ENCODE data around the gene PKP1. TPM values are rescaled to one million over a fixed set of nuclear protein-coding genes. Genes with fewer than 3 reads are reported as not detected.

The PKP1 gene
- polyA plus RNA-seq, 12 donors = 3.8 to 125 (median 6.6) TPM; not detected in 1

DNA sequence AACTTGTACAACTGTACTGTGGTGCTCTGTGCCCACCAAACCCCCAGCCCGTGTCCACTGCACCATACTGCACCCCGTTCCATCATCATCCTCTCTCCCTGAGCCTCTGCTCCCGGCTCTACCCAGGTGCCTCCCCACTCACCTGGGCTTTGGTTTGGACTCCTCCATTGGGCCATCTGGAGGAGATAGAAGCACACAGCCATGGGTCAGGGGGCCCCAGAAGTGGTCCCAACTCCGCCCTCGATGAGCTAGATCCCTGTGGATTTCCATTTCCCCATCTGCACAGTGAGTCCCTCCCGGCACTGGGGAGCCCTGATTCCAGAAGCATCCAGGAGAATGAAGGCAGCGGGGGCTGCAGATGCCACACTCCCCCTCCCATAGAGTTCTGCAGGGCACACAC is 83.4 kb downstream of the PKP1 start:
- no peak for DNase-seq

DNA sequence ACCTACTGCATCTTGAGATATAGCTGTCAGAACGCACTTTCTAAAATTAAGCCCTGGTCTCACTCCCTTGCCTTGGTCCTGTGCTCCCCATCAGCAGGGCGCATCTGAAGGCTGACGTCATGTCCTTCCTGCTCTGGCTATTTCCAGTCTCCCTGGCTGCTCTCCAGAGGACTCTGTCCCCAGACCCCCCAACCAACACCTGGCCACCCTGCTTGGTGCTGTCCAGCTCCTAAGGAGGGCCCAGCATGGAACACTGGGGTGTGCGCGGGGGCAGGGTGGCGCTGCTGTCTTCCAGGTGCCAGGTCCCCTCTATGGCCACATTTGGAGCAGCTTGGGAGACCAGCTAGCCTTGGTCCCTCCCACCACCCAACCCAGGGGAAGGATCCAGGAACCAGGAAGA is 85.9 kb downstream of the PKP1 start:
- no peak for DNase-seq

DNA sequence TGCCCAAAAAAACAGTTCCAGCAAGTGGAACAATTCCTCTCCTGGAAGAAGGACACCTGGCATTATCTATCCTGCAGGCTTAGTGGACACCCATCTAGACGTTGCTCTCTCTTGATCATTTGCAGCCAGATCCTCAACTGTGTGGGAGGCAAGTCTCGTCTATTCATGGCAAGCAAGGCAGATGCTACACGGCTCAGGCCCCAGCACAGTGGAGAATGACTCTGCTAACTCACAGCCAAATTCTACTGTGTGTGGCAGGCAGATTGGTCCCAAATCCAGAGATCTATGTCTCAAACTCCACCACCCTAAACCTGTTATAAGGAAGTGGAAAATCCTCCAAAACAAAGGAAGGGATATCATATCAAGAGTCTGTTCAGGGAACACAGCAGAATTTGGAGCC is 87.2 kb downstream of the PKP1 start:
- DNase-seq = no peak

DNA sequence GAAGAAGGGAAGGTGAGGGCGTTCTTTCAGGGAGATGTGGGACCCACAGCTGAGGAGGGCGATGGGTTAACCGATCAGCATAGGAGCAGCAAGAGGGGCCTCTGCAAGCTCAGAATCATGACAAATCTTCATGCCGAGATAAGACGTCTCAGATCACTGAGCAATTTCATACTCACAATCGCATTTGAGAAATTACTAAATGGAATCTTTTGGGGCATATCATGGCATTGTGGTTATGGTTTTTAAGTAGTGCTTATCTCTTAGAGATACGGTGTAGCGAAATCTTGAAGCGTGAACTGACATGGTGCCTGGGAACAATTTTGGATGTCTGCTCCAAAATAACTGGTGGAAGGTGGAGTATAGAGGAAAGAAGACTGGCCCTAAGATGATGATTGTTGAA is 88.0 kb downstream of the PKP1 start:
- no peak for DNase-seq

DNA sequence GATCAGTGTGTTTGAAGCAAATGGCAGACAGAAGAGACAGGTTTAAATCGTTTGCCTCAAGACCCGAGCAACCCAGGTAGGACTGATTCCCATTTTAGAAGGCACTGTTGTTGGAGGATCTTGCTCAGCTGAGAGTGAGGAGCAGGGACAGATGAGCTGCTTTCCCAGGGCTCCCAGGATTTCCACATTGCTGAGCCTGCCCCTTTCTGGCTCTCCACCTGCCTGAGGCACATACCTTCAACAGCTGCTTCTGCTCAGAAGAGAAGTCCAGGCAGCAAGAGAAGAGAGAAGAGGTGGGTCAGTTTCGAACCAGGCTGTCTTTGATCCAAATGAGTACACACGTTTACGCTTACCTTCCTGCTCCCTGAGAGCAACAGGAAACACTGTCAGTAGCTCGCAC is 88.5 kb downstream of the PKP1 start:
- no peak for DNase-seq

DNA sequence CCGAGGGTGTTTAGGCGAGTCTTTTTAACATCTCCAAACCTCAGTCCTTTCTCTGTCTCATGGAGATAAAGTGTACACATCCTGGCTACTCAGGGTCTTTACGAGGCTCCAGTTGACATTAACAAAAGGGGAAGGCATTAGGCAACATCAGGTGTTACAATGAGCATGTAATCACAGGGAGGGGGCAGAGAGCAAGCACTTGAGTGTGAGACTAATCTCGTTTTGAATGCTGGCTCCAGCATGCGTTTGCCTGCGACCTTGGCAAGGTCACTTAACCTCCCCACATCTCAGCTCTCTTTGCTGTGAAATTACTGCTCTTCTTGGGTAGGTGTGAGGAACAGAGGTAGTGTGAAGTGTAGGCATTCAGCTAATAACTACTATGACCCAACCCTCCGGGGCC is 91.1 kb downstream of the PKP1 start:
- no peak for DNase-seq

DNA sequence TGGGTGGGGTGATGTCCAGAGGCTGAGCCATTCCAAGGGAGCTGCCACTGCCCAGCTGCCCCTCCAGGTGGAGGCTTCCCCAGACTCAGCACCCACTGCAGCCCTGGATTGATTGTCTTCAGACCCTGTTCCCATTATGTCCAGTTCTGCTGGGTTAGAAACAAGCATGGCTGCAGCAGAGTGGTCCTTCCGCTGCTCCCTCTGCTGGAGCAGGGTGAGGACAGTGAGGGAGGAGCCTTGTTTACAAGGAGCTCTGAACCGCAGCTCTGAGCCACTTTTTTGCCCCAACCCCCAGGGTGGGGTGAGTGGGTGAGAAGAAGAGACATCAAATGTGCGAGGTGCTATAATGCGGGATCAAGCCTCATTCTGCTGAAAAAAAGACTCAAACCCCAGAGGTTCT is 91.9 kb downstream of the PKP1 start:
- no peak for DNase-seq

DNA sequence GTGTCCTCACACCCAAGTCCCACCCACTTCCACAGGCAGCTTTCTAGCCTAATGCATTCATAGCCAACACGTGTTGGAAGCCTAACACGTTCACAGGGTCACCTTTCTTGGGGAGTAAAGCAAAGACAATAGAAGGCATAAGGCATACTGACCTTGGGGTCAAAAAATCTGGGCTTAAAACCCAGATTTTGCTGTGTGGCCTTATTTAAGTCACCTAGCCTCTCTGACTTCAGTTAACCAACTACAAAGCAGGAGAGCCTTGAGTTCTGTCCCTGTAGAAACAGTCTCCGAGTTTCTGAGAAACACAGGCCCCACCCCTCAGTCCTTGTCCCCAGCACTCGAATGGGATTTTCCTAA is 92.8 kb downstream of the PKP1 start:
- no peak for DNase-seq

DNA sequence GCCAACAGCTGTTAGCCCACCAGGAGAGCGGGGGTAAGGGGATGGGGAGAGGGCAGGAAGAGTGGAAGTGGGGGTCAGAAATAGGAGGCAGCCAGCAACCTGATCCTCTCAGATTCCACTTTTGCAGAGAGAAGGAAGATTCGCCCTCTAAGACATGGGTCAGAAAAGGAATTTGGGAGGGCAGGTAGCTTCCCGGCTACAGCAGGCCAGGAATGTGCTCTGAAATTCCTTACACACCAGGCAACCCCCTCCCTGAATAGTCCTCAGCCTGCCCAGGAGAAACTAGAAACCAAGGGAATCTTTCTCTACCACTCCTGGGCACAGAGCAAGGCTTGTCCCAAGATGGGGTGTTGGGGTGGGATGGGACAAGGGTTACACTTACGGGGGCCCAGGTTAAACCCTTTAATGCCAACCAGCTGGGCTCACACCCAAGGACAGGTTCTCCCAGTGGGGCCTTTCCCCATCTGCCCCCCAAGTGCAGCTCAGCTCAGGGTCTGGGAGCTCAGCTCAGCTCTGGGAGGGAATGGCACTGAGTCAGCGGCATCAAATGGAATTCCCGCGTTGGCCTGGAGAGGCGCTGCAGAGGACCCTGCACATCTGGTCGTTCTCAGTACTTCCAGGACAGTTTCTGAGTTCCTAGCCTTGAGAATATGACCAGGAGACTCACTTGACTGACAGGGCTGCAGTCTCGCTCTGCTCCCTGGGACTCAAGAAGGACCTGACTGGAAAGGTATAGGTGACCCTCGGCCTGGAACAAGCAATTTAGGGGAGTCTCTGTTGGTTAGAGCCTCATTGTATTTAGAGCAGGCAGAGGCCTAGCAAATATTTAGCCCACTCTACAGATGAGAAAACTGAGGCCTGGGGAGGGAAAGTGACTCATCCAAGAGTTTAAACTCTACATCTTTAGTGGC is 93.4 kb downstream of the PKP1 start:
- DNase-seq = peak; percentile 30

DNA sequence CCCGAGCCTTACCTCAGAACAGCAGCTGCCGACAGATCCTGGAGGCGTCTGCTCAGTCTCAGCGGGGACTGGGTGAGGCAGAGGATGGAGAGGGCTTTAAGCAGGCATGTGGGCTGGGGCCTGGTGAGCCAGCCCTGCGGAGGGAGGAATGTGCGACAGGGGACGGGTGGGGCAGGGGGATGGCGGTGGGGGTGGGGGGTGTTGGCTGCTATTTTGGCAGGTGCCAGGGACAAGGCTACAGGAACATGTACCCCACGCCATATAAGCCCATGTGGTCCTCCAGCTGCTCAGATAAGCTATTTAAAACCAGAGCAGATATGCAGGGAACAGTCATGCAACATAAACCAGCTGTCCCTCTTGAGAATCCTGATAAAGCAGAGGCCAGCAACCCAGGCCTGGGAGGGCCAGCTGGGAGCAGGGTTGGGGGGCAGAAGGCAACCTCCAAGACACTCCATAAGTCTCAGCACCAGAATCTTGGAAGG is 94.3 kb downstream of the PKP1 start, which contains the start of gene TNNT2:
Gene TNNT2, minus strand, starts transcription at position 70 of the 482 bp plus-strand sequence. CDS start 4,426 bp downstream, outside the sequence.
- DNase-seq = peak; percentile 30

DNA sequence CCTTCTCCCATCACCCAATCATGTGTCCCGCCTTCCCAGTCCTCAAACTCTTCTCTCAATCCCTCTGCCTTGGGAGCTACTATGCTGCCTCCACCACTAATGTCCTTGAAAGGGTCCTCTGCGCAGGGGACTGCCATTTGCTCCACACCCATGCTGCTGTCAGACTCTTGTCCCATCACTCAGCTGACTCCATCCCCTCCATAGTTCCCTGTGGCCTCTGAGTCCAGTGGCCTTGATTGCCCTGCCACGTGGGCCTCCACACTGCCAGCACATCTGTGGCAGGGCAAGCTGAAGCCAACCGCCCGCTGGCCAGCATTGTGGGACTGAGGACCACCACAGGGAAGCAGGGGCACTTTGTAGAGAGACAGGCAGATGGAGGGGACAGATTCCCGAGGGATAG is 95.5 kb downstream of the PKP1 start:
- no peak for DNase-seq

DNA sequence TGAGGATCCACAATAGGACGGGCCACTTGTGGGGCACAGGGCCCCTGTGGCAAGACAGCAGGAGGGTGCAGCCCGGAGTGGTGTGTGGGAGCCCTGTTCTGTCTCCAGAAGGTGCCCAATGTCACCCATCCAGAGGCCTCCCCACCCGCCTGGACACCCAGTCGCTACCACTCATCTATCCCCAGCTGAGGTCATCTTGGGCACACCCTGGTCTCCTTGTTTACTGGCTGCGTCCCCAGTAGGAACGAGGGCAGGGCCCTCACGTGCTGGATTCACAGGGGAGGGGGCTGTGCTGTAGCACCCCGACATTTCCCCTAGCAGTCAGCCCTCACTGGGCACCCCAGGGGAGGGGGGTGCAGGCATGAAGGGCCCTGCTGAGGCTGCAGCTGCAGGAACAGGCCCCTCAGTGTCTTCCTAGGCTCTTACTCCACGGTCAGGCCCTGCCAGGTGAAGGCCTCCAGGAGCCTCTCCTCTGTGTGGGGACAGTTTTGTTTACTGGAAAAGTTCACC is 96.5 kb downstream of the PKP1 start:
- DNase-seq = no peak

DNA sequence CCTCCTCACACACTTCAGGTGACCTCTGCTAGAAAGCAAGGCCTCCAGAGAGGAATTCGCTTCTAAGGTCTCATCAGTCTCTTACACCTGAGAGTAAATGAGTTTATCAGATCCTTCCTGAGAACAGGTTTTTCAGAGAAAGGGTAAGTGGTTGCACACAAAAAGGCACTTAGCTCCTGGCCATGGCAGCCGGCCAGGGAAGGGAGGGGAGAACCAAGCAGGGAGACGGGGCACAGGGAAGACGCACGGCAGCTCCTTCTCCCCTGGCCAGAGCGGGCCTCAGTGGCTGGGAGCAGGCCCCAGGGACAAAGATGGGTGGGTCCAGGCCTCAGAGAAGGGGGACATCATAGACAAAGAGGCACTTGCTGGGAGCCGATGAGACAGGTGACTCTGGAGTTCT is 97.8 kb downstream of the PKP1 start:
- no peak for DNase-seq

Other genes with a start within 250 kb of the PKP1 start
- 10 to 100 TPM in 11 of 12 donors, not detected in 1; 15.2 to 77.2 (median 49.8) TPM for gene CACNA1S, start 171.1 kb upstream of the PKP1 start, polyA plus RNA-seq (ENCODE audit: insufficient read length in 12 of 12)
- gene ASCL5, start 156.3 kb upstream of the PKP1 start, polyA plus RNA-seq (ENCODE audit: insufficient read length in 12 of 12) = under 1 TPM in 10 of 12 donors, not detected in 2; 0.12 to 0.66 (median 0.24) TPM
- 100 to 1,000 TPM in 1 of 12 donors, 10 to 100 TPM in 10, not detected in 1; 43.1 to 101 (median 54.1) TPM for gene TMEM9, start 129.0 kb upstream of the PKP1 start, polyA plus RNA-seq (ENCODE audit: insufficient read length in 12 of 12)
- 1 to 10 TPM in 11 of 12 donors, not detected in 1; 1.1 to 6.1 (median 1.9) TPM for gene IGFN1, start 92.7 kb upstream of the PKP1 start, polyA plus RNA-seq (ENCODE audit: insufficient read length in 12 of 12)
- 1,000 to 10,000 TPM in 7 of 12 donors, 100 to 1,000 TPM in 5; 582 to 1,903 (median 1,024) TPM for gene TNNT2, start 94.2 kb downstream of the PKP1 start, polyA plus RNA-seq (ENCODE audit: insufficient read length in 12 of 12)
- gene LAD1, start 115.8 kb downstream of the PKP1 start, polyA plus RNA-seq (ENCODE audit: insufficient read length in 12 of 12) = 10 to 100 TPM in 10 of 12 donors, 1 to 10 TPM in 1, not detected in 1; 9.6 to 50.4 (median 13.8) TPM
- 1,000 to 10,000 TPM in 10 of 12 donors, 100 to 1,000 TPM in 2; 589 to 2,422 (median 1,632) TPM for gene TNNI1, start 138.2 kb downstream of the PKP1 start, polyA plus RNA-seq (ENCODE audit: insufficient read length in 12 of 12)
- gene PHLDA3, start 185.7 kb downstream of the PKP1 start, polyA plus RNA-seq (ENCODE audit: insufficient read length in 12 of 12) = 10 to 100 TPM in 11 of 12 donors, not detected in 1; 13.6 to 22.5 (median 16.8) TPM
- gene CSRP1, start 223.6 kb downstream of the PKP1 start, polyA plus RNA-seq (ENCODE audit: insufficient read length in 12 of 12) = 100 to 1,000 TPM in 1 of 12 donors, 10 to 100 TPM in 10, not detected in 1; 32.3 to 119 (median 37.6) TPM

All from muscle of arm (tissue), 12 donors.